GM21529 (cell line): ENCODE data around the gene ANKRD24.
"Not testable (repeated sequence)": the region's sequence is repeated elsewhere in the genome, so short reads cannot be mapped to it uniquely, and the experiment has no call there.

Experiments
- ATAC-seq: cut with Tn5 transposase; IDR thresholded peaks from one replicate; pipeline ENCODE4 v1.9.1; 2021; ENCODE audit not compliant: unreplicated experiment

The ANKRD24 gene

GRCh38 chr19:4173479-4174212, 8.8 kb upstream of the ANKRD24 start:
- ATAC-seq = no peak

DNA sequence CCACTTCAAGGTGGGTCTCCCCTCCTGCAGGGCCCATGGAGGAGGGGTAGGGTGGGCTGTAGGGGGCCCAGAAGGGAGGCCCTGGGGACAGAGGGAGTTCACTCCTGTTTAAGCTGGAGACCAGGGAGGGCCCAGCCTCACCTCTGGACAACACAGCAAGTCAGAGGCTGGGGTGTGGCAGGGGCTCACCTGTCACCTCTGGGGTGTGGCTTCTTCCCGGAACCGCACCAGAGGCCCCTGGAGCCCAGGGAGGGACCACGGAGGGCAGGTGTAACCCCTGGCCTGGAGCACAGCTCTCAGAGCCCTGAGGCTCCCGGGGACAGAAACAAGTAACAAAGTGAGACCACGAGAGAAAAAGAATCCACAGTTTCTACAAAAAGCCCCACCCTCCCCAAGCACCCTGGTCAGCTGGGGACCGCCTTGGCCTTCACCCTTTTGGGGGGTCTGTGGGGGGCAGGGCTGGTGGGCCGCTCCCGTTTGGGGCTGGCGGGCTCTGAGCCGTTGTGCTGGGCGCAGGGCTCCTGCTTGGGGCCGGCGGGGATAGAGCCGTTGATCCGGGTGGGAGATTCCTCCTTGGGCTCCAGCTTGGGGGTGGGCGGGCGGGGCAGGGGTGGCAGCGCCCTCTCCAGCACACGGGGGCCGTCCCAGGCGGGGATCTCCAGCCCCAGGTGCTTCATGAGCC, 8.1 kb upstream of the ANKRD24 start:
- no peak for ATAC-seq

GRCh38 chr19:4174895-4175668, 7.4 kb upstream of the ANKRD24 start:
- ATAC-seq = no peak

DNA sequence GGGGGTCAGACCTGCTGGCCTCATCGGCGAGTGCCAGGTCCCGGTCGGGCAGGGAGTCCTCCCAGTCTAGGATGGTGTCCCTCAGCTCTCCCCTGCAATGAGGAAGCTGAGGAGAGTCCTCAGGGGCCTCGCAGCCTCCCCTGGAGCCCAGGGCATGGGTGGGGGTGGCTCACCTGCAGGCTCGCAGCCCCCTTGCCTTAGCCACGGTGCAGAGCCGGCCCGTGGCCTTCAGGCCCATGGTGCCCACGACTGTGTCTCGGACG, 6.9 kb upstream of the ANKRD24 start:
- no peak for ATAC-seq

GRCh38 chr19:4177146-4177545, 5.3 kb upstream of the ANKRD24 start:
- ATAC-seq = no peak

DNA sequence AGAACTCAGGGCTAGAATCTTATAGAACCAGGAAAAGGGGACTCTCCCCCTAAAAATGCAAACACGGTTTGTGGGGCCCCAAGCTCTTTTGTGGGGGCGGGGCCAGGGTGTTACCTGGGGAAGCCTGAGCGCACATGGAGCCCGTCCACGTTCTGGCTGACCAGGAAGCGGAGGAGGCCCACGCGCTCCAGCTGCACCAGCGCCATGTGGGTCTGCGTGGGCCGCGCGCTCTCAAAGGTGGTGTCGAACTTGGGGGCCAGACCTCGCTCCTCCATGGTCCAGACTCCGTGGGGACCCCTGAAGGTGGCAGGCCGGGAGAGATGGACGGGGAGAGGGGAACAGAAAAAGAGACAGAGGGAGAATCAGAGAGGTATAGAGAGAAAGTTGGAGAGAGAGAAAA, 3.5 kb upstream of the ANKRD24 start:
- no peak for ATAC-seq

DNA sequence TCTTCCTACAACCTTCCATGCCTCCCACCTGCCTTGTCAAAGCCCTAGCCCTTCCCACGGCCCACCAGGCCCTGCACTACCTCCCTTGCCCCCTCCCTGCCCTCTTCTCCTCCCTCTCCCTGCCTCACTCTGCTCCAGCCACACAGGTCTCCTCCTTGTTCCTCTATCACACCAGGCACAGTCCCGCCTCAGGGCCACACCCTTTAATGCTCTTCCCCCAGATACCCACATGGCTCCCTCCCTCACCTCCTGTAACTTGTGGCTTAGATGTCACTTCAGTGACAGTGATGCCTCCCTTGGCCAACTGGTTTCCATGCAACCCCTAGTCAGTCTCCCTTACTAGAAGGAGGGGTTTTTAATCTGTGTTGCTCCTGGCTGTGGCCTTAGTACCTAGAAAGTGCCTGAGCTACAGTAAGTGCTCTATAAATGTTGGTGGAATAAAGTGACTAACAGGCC, 1.4 kb upstream of the ANKRD24 start:
- no peak for ATAC-seq

DNA sequence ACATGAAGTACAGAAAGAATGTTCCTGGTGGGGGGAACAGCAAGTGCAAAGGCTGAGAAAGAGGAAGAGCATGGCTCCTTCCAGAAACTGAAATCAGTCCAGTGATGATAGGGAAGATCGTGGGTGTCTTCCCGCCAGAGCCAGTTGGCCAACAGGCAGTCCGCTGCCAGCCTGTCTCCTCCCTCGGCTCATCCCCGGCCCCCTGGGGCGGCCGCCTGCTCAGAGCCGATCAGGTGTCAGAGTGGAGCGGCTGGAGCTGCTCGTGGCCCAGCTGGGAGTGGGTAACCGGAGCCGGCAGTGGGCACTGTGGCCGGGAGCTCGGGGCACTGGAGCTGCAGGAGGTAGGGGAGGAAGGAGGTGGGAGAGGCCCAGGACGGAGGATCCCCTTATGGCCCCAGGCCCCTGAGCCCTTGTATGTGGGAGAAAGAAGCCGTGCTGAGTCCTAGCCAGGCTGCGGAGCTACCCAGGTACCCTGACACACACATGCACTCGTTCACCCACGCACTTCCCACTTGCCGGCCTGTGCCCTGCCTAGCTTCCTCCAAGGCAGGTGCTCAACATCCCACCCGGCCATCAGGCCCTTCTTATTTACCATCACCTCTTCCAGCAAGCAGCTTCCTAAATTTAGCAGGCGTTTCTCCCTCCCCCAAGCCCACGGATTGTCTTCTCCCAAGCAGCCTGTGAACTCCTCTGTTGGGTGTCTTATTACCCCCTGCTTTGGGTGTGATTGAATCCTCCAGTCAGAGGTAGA, 1.7 kb downstream of the ANKRD24 start:
- no peak for ATAC-seq

GRCh38 chr19:4184718-4185352, 2.3 kb downstream of the ANKRD24 start:
- ATAC-seq = no peak

GRCh38 chr19:4185413-4186086, 3.1 kb downstream of the ANKRD24 start:
- ATAC-seq = no peak

GRCh38 chr19:4186087-4186993, 3.9 kb downstream of the ANKRD24 start:
- no peak for ATAC-seq

DNA sequence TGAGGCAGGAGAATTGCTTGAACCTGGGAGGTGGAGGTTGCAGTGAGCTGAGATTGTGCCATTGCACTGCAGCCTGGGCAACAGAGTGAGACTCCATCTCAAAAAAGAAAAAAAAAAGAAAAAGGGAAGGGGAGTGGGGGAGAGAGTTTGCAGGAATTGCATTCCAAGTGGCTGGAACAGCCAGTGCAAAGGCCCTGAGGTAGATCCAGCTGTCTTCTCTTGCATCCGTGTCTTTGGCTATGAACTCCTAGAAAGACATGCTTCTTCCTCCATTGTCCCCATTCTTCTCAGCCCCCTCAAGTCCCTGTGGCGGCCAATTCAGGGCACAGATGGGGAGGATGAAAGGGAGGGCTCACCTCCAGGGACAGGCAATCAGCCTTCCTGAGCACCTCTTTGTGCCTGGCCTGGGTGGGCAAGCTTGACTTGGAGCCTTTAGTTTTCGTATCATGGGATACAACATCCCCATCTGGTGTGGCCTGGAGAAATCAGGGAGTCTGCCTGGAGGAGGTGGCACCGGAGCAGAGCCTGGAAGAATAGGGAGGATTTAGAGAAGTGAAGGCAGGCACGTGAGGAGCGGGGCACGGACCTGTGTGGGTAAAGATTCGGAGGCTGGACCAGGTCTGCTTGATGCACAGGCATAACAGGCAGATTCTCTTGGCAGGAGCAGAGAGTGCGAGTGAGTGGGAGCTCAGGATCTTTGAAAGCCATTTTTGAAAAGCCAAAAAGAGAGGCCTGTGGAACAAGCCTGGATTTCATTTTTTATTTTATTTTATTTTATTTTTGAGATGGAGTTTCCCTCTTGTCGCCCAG, 5.0 kb downstream of the ANKRD24 start:
- no peak for ATAC-seq

- ATAC-seq = no peak
Observed at GRCh38 chr19:4189641-4190040, 7.2 kb downstream of the ANKRD24 start.

- ATAC-seq = not testable (repeated sequence)
Observed at GRCh38 chr19:4192537-4192936, 10.0 kb downstream of the ANKRD24 start.

GRCh38 chr19:4194353-4194752, 11.9 kb downstream of the ANKRD24 start:
- no peak for ATAC-seq

DNA sequence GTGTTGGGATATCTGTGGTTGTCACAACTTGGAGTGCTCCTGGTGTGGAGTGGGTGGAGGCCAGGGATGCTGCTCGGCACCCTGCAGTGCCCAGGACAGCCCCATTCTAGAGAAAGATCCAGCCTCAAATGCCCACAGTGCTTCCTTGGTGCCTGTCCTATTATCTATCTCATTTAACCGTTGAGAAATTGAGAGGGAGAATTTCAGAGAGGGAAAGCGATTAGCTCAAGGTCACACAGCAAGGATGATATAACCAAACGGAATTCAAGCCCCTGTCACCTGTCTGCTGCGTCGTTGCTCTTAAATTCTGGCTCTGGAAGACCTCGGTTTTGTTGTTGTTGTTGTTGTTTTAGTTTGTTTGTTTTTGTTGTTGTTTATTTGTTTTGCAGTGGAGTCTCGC, 13.5 kb downstream of the ANKRD24 start:
- no peak for ATAC-seq

DNA sequence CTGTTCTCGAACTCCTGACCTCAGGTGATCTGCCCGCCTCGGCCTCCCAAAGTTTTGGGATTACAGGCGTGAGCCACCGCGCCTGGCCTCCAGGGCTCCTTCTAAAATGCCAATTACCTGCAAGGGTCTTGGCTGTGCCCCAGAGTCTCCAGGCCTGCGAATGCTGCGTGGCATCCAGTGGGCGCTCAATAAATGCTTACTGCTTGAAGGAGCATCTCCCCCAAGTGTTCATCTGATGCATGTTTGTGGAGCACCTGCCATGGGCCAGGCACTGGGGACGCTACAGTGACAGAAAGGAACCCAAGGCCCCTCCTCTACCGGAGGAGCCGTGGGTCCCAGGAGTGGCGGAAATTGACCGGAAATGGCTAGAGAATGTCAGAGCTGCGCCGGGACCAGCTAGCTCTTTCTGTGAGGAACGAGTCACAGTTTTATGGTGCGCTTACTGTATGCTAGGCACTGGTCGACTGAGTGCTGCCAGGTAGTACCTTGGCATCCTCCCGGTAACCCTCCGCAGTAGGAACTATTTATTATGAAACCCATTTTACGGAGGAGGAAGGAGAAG, 14.2 kb downstream of the ANKRD24 start:
- no peak for ATAC-seq

GRCh38 chr19:4197228-4197624, 14.7 kb downstream of the ANKRD24 start:
- ATAC-seq = no peak
